Adrenal gland (tissue), 12 donors: ENCODE data around the gene TBCK. TPM values are rescaled to one million over a fixed set of nuclear protein-coding genes. Genes with fewer than 3 reads are reported as not detected.

Source experiments
- DNase-seq, 7 donors: peaks; one replicate each; pipeline ENCODE4 v3.0.0-alpha.2; 2019 to 2020
- H3K27ac ChIP-seq, 5 donors: fragments of 200-600 bp; sonication (generic) in 4 of 5; 1 replicate in 3 of 5; 2 replicates in 2 of 5; pipeline versions ENCODE4 v1.5.1 to v1.8.0; 2016 to 2020; ENCODE audit warnings: mild to moderate bottlenecking in 1 of 5
- H3K27me3 ChIP-seq: fragments of 200-600 bp; 2 replicates; pipeline ENCODE4 v1.8.0; 2021
- H3K36me3 ChIP-seq, 2 donors: fragments of 200-600 bp; replicated peaks in 1 of 2; 1 replicate in 1 of 2; 2 replicates in 1 of 2; pipeline versions ENCODE4 v1.5.1 to v1.8.0; 2018 to 2022
- H3K4me1 ChIP-seq, 2 donors: fragments of 200-600 bp; replicated peaks in 1 of 2; 1 replicate in 1 of 2; 2 replicates in 1 of 2; pipeline versions ENCODE4 v1.5.1 to v1.8.0; 2018 to 2021
- H3K4me3 ChIP-seq, 4 donors: fragments of 200-600 bp; sonication (generic) in 3 of 4; one replicate each; pipeline ENCODE4 v1.5.1; 2016 to 2018
- H3K9me3 ChIP-seq, 3 donors: fragments of 200-600 bp; sonication (generic) in 1 of 3; replicated peaks in 1 of 3; 1 replicate in 2 of 3; 2 replicates in 1 of 3; pipeline versions ENCODE4 v1.5.1 to v1.8.0; 2016 to 2021
- CTCF ChIP-seq, 6 experiments: fragments of 450-650 bp in 4 of 6; fragments of 200-600 bp in 2 of 6; sonication (generic) in 1 of 6; IDR thresholded peaks; 1 replicate in 5 of 6; 2 replicates in 1 of 6; pipeline versions ENCODE4 v1.5.1 to v1.8.0; 2016 to 2021; ENCODE audit warnings: antibody characterized with exemption in 6 of 6, mild to moderate bottlenecking in 2 of 6, moderate library complexity in 1 of 6
- POLR2A ChIP-seq, 2 donors: fragments of 450-650 bp; IDR thresholded peaks; one replicate each; pipeline ENCODE4 v1.6.1; 2017; ENCODE audit warnings: antibody characterized with exemption in 2 of 2, mild to moderate bottlenecking in 2 of 2, moderate library complexity in 1 of 2
- WGBS, 4 donors: extraction: QIAGEN DNeasy Blood & Tissue Kit in 2 of 4; methylation state at CpG; one replicate each; pipeline versions ENCODE4 v1.1.5 to v1.1.7; 2013 to 2017; 5-methylcytosine and 5-hydroxymethylcytosine counted together
- intact Hi-C, 2 donors: fragments of 100-400 bp; cut with DNase I; formaldehyde crosslinking; loops; one replicate each; pipeline versions ENCODE4 v1.14.1 to v1.15.0; 2022 to 2023
- polyA plus RNA-seq, 3 donors: library from polyadenylated mRNA; stranded (reverse); fragments of 200-250 nt in 2 of 3; fragments of 350-450 nt in 1 of 3; fragmentation: Illumina TruSeq in 1 of 3; extraction: RNeasy Lipid Tissue Mini Kit (QIAGEN cat#74804) in 1 of 3; gene quantifications; one replicate each; pipeline ENCODE4 v1.2.3, GENCODE V29; 2013 to 2014
- total RNA-seq, 9 donors: library from RNA; depleted of rRNA in 4 of 9; stranded (reverse); fragments of >200 nt in 4 of 9; fragments of 120-200 nt in 1 of 9; fragmentation: NEBNext Ultra II Directional in 1 of 9; extraction: Animal tissue kit (Norgen Biotek cat#: 25700) in 1 of 9; gene quantifications; one replicate each; pipeline versions ENCODE4 v1.1.0 to v1.2.4, GENCODE V29; 2013 to 2023
- donor health status: healthy with polysubstance abuse.
- donor health status: Bipolar disorder and iron deficiency.
- donor health status: DM: yes; HTN: yes; CAD: no.
- donor health status: DM: no; HTN: no; CAD: no.
- donor health status: DM: no; HTN: no; CAD: no.
- donor health status: DM: yes; HTN: yes; CAD: no.

TBCK gene
- total and polyA plus RNA-seq, 12 donors = 12.6 to 76.3 (median 39.8) TPM

DNA sequence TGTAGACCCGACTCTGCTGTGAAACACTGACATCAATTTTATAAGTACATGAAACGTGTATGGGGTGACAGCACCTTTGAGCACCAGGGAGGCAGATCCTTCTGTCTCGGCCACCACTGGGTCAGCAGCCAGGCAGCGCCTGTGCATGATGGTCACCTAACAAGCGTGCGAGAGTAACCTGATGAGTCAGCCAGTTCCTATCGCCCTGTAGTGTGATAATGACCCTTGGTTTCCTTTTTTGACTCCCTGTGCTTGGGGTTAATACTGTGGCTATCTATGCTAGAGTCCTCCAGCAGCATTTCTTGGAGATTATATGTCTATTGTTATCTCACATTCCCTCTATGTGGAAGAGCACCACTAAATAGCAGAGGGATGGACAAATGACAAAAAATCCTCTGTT lies 319.2 kb downstream of the TBCK start:
- TF ChIP-seq CTCF (IDR thresholded peaks at IDR 0.05) (no peak), POLR2A (IDR thresholded peaks at IDR 0.05) (no peak)
- Histone ChIP-seq H3K27me3 (no peaks in the 10 kb centered on the region), H3K4me3 (no peak overlapping the region), H3K27ac (no peak overlapping the region), H3K9me3 (no peaks in the 10 kb centered on the region), H3K4me1 (no peaks in the 10 kb centered on the region), H3K36me3 (no peaks in the 10 kb centered on the region)
- no peak for DNase-seq
- 67 to 89% (median 80%) methylated on average over 7 of the region's 7 CpGs for WGBS, 4 donors
- intact Hi-C loops = no loop called here

DNA sequence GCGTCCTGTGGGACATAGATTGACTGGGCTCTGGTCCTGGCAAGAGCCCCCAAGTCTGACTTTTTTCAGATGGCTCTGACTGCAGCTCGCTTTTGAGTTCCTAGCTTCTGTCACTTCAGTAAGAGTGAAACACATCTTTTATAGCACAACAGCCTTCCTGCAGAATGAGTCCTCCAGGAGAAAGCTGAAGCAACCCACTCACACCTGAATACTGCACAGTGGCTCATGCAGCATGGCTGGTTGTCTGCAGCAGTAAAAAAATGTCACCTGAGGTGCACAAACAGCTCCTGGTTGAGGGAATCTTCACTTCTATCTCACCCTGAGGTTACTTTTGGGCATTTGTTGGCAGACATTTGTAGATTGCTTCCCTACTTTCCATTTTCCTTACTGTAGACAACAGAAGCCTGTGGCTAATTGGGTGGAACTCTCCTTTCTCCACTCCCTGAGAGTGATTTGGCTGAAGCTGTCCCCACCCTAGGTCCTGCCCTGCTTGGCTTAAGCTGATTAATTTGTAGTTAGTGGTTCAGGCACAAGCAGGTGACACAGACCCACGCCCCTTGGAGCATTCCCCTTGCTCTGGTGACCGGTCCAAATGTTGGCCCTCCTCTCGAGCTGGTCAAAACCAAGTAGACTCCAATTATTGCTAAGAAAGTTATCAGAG lies 321.0 kb downstream of the TBCK start:
- Histone ChIP-seq H3K9me3 (no peaks in the 10 kb centered on the region), H3K36me3 (no peaks in the 10 kb centered on the region), H3K4me3 (no peak overlapping the region), H3K4me1 (no peaks in the 10 kb centered on the region), H3K27me3 (no peaks in the 10 kb centered on the region), H3K27ac (no peak overlapping the region)
- TF ChIP-seq CTCF (IDR thresholded peaks at IDR 0.05) = no peak
- TF ChIP-seq POLR2A (IDR thresholded peaks at IDR 0.05) = no peak
- 68 to 90% (median 79%) methylated on average over 3 to 5 of the region's 5 CpGs for WGBS, 4 donors
- intact Hi-C loops = no loop called here
- no peak for DNase-seq

DNA sequence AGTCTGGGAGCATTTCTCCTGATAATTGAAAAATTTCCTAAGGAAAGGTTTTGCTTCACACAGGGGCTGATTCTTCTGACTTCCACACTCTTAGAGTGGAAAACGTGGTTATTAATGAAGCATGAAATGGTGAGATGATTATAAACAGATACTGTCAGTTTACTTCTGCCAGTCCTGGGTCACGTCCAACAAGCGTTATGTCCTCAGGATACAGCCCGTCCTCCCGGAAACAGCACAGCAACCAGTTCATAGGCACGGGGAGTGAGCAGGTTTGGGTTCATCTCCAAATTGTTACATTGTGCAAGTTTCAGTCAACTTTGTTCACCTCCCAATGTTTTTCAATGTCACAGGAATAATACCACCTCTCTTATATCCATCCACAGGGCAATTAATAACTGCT lies 321.9 kb downstream of the TBCK start:
- 77 to 80% (median 80%) methylated on average over 6 of the region's 6 CpGs for WGBS, 4 donors

GRCh38 chr4:105992641-105993305 lies 323.2 kb downstream of the TBCK start:
- WGBS, 4 donors = 88 to 95% (median 91%) methylated on average over 2 of the region's 2 CpGs
- TF ChIP-seq POLR2A (IDR thresholded peaks at IDR 0.05) (no peak), CTCF (IDR thresholded peaks at IDR 0.05) (no peak)
- no peak overlapping the region for H3K4me3 ChIP-seq

More for the DNA sequence above, 321.9 kb downstream of the TBCK start:
- Histone ChIP-seq H3K27ac (no peak overlapping the region), H3K4me3 (no peak overlapping the region), H3K36me3 (no peaks in the 10 kb centered on the region), H3K27me3 (no peaks in the 10 kb centered on the region), H3K9me3 (no peaks in the 10 kb centered on the region), H3K4me1 (no peaks in the 10 kb centered on the region)
- TF ChIP-seq POLR2A (IDR thresholded peaks at IDR 0.05) = no peak
- no peak for TF ChIP-seq CTCF (IDR thresholded peaks at IDR 0.05)
- no peak for DNase-seq
- intact Hi-C loops = no loop called here

More at GRCh38 chr4:105992641-105993305, 323.2 kb downstream of the TBCK start:
- Histone ChIP-seq H3K27me3 (no peaks in the 10 kb centered on the region), H3K4me1 (no peaks in the 10 kb centered on the region), H3K9me3 (no peaks in the 10 kb centered on the region), H3K36me3 (no peaks in the 10 kb centered on the region), H3K27ac (no peak overlapping the region)
- DNase-seq = no peak
- intact Hi-C loops = no loop called here
